ENCODE measurements around the gene MGAT3. TPM values are rescaled to one million over a fixed set of nuclear protein-coding genes. Genes with fewer than 3 reads are reported as not detected.
A peak's percentile ranks its signal among the peaks of the same experiment; 100 is the strongest.

The MGAT3 gene
- polyA plus RNA-seq, 3 donors, result 0.03 TPM; not detected in 2

DNA sequence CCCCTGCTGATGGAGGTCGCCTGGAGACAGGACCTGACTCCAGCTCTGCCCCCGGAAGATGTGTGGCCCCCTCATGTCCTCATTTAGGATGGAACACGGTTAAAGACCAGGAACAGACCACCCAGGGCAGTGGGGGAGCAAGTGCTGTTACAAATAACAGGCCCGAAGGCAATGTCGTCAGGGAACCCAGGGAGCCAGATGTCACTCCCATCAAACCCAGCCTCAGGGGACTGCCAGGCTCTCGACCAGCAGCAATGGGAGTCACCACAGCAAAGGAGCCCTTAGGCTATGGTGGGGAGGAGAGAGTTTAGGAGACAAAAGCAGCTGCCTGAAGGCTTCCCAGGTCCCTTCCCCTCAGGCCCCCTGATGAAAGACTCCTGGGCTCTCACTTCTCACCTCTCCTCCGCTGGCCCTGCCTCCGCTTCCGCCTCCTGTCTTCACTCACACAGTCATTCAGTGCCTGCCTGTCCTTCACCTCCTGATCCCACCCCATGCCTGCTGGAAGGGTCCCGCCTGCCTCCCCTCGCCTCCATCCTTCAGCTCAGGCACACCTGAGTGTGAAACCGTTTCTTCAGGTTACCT, 71.4 kb downstream of the MGAT3 start:
- Mint-ChIP-seq H3K4me3 (no peak overlapping the region), H3K27me3 (ENCODE audit: low read depth in 3 of 3) (peaks cover 0 to 1% (median 0%) of the 10 kb centered on the region in 3 donors), H3K9me3 (no peaks in the 10 kb centered on the region), H3K36me3 (peaks cover 37 to 71% of the 10 kb centered on the region in 2 donors), H3K4me1 (peaks cover 81% of the 10 kb centered on the region), H3K27ac (peak overlapping the region in 5 of 7 donors; percentile 20 to 91 (median 79))
- Histone ChIP-seq H3K4me3 (replicated peaks in 1 of 3; ENCODE audit: low read depth in 2 of 3, low read length in 3 of 3) (no peak overlapping the region), H4K20me1 (ENCODE audit: insufficient read depth, low read length) (peaks cover 85% of the 10 kb centered on the region), H3K9me3 (replicated peaks in 1 of 2; ENCODE audit: control insufficient read depth in 1 of 2, insufficient read depth in 1 of 2, low read length in 2 of 2) (no peaks in the 10 kb centered on the region), H3K9ac (ENCODE audit: insufficient read depth, low read length, poor library complexity, severe bottlenecking) (no peak overlapping the region), H3K79me2 (ENCODE audit: insufficient read depth, low read length) (peaks cover 74% of the 10 kb centered on the region), H3K27ac (ENCODE audit: low read depth in 1 of 2, low read length in 2 of 2) (peak overlapping the region in 1 of 2 donors; percentile 69), H3K4me1 (ENCODE audit: control insufficient read depth in 1 of 2, insufficient read depth in 2 of 2, low read length in 2 of 2) (peaks cover 74 to 92% of the 10 kb centered on the region in 2 donors), H3K4me2 (replicated peaks; ENCODE audit: extremely low read depth, low read length, poor library complexity, severe bottlenecking) (no peak overlapping the region), H2AFZ (ENCODE audit: insufficient read depth, low read depth, low read length, poor library complexity, severe bottlenecking) (no peak overlapping the region), H3K27me3 (ENCODE audit: control insufficient read depth in 2 of 2, insufficient read depth in 2 of 2, low read length in 2 of 2) (no peaks in the 10 kb centered on the region), H3K36me3 (replicated peaks in 1 of 2; ENCODE audit: control insufficient read depth in 1 of 2, insufficient read depth in 2 of 2, low read length in 2 of 2) (peaks cover 34 to 56% of the 10 kb centered on the region in 2 donors)
- no peak for DNase-seq
- intact Hi-C loops (cut with micrococcal nuclease), result loop anchor here (5.0 to 10.0 kb wide), 3 partner anchors 36 to 773 kb away; partner anchors contain the start of gene SUN2 (in 1 of the 2)
- WGBS (ENCODE audit: insufficient coverage), result 84% methylated on average over 9 of the region's 12 CpGs
- TF ChIP-seq, protein P1, sequence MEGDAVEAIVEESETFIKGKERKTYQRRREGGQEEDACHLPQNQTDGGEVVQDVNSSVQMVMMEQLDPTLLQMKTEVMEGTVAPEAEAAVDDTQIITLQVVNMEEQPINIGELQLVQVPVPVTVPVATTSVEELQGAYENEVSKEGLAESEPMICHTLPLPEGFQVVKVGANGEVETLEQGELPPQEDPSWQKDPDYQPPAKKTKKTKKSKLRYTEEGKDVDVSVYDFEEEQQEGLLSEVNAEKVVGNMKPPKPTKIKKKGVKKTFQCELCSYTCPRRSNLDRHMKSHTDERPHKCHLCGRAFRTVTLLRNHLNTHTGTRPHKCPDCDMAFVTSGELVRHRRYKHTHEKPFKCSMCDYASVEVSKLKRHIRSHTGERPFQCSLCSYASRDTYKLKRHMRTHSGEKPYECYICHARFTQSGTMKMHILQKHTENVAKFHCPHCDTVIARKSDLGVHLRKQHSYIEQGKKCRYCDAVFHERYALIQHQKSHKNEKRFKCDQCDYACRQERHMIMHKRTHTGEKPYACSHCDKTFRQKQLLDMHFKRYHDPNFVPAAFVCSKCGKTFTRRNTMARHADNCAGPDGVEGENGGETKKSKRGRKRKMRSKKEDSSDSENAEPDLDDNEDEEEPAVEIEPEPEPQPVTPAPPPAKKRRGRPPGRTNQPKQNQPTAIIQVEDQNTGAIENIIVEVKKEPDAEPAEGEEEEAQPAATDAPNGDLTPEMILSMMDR (IDR thresholded peaks at IDR 0.05), result no peak

DNA sequence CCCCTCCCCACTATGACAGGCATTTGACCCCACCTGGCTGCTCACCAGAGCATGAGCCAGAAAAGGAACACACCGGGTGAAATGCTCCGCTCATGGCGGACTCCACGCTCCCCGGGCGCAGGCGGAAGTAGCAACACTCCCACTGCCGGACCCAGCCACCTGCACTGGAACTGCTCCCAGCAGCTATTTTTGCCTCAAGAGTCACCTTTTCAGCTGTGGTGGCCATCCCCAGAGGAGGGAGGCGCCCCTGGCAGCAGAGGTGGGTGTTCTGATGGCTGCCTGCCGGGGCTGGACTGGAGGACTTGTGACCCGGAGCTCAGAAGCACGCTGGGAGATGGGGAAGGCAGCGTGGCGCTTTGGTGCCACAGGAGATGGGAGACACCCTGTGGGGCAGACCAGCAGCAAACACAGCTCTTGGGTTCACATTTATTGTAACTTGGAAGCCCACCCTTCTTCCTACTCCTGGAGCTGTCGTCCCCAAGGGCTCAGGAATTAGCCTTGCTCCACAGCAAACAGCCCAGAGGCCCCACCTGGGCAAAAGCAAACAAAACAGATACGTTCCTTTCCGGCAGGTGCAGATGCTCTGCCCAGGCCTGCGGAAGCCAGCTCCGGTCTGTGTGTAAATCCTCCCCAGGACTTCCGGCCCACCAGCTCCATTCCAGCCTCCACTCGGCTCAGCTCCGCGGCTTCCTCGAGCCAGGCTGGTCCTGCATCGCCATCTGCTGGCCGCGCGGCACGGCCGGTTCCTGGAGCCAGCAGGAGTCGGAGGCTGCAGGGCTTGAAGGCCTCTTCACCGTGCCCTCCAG, 72.1 kb downstream of the MGAT3 start:
- H4K20me1 ChIP-seq (ENCODE audit: insufficient read depth, low read length), result peaks cover 77% of the 10 kb centered on the region

More for the DNA sequence above, 72.1 kb downstream of the MGAT3 start:
- Mint-ChIP-seq H3K4me3 (peak overlapping the region in 1 of 2 donors; percentile 15), H3K27ac (peak overlapping the region in 6 of 7 donors; percentile 25 to 88 (median 77)), H3K36me3 (peaks cover 33 to 64% of the 10 kb centered on the region in 2 donors), H3K9me3 (no peaks in the 10 kb centered on the region), H3K4me1 (peaks cover 76% of the 10 kb centered on the region), H3K27me3 (ENCODE audit: low read depth in 3 of 3) (peaks cover 0 to 1% (median 0%) of the 10 kb centered on the region in 3 donors)
- Histone ChIP-seq H3K36me3 (replicated peaks in 1 of 2; ENCODE audit: control insufficient read depth in 1 of 2, insufficient read depth in 2 of 2, low read length in 2 of 2) (peaks cover 29 to 49% of the 10 kb centered on the region in 2 donors), H3K4me2 (replicated peaks; ENCODE audit: extremely low read depth, low read length, poor library complexity, severe bottlenecking) (peak overlapping the region; percentile 45), H3K9me3 (replicated peaks in 1 of 2; ENCODE audit: control insufficient read depth in 1 of 2, insufficient read depth in 1 of 2, low read length in 2 of 2) (no peaks in the 10 kb centered on the region), H3K27me3 (ENCODE audit: control insufficient read depth in 2 of 2, insufficient read depth in 2 of 2, low read length in 2 of 2) (no peaks in the 10 kb centered on the region), H3K9ac (ENCODE audit: insufficient read depth, low read length, poor library complexity, severe bottlenecking) (no peak overlapping the region), H3K79me2 (ENCODE audit: insufficient read depth, low read length) (peaks cover 69% of the 10 kb centered on the region), H3K4me1 (ENCODE audit: control insufficient read depth in 1 of 2, insufficient read depth in 2 of 2, low read length in 2 of 2) (peaks cover 70 to 88% of the 10 kb centered on the region in 2 donors), H3K27ac (ENCODE audit: low read depth in 1 of 2, low read length in 2 of 2) (peak overlapping the region; percentile 21 to 49), H2AFZ (ENCODE audit: insufficient read depth, low read depth, low read length, poor library complexity, severe bottlenecking) (no peak overlapping the region), H3K4me3 (replicated peaks in 1 of 3; ENCODE audit: low read depth in 2 of 3, low read length in 3 of 3) (peak overlapping the region in 1 of 3 experiments; percentile 81)
- TF ChIP-seq, protein P1 (IDR thresholded peaks at IDR 0.05), result peak; percentile 99
- intact Hi-C loops (cut with micrococcal nuclease), result loop anchor here (5.0 to 10.0 kb wide), 3 partner anchors 37 to 774 kb away; partner anchors contain the start of gene SUN2 (in 1 of the 2)
- WGBS (ENCODE audit: insufficient coverage), result 31% methylated on average over 27 of the region's 32 CpGs
- DNase-seq, result peak; percentile 88 to 92 (median 90)
